A549 (cell line): ENCODE results near the gene CLEC4M. TPM values are rescaled to one million over a fixed set of nuclear protein-coding genes. Genes with fewer than 3 reads are reported as not detected.

ENCODE experiments used
- ATAC-seq, 2 experiments: fragments of 200-7000 bp in 1 of 2; fragments of >200 bp in 1 of 2; cut with Nextera tagmentation in 1 of 2; cut with Tn5 transposase in 1 of 2; 3 replicates each; pipeline versions ENCODE4 v1.8.0 to v1.9.1; 2018 to 2020; ENCODE audit warnings: mild to moderate bottlenecking in 1 of 2, moderate library complexity in 1 of 2
- CTCF ChIA-PET: fragments of 300-600 bp; sonication (Branson Sonifier 250); formaldehyde crosslinking; extraction: SDS; loops from one replicate; lab custom pipeline; 2021; ENCODE audit warnings: antibody characterized with exemption, inconsistent platforms; lab: Yijun Ruan, JAX
- POLR2A ChIA-PET: fragments of 350-600 bp; formaldehyde crosslinking; extraction: SDS; loops from one replicate; lab custom pipeline; 2021; ENCODE audit warnings: antibody characterized with exemption, inconsistent platforms; lab: Yijun Ruan, JAX
- DNase-seq, 2 experiments: peaks; one replicate each; pipeline versions ENCODE4 v3.0.0 to v3.0.0-alpha.2; 2011 to 2016; ENCODE audit warnings: low read depth in 1 of 2, low spot score in 1 of 2
- FAIRE-seq: peaks from 2 replicates; lab custom pipeline; 2011; peaks lifted over from hg19 to GRCh38; lab: Jason Lieb, UNC
- H3K27ac ChIP-seq, 2 experiments: fragments of >200 bp; sonication (Bioruptor Twin); formaldehyde crosslinking; 3 replicates each; pipeline ENCODE4 v1.5.1; 2016 to 2017
- H3K4me1 ChIP-seq: fragments of >200 bp; sonication (Bioruptor Twin); formaldehyde crosslinking; 3 replicates; pipeline ENCODE4 v1.6.1; 2016
- H3K4me2 ChIP-seq: fragments of >200 bp; sonication (Bioruptor Twin); formaldehyde crosslinking; 3 replicates; pipeline ENCODE4 v1.6.1; 2016
- H3K4me3 ChIP-seq: fragments of >200 bp; sonication (Bioruptor Twin); formaldehyde crosslinking; 3 replicates; pipeline ENCODE4 v1.5.1; 2016
- H3K9me3 ChIP-seq: fragments of >200 bp; sonication (Bioruptor Twin); formaldehyde crosslinking; 3 replicates; pipeline ENCODE4 v1.6.1; 2016
- ATOH8 ChIP-seq: fragments of 250-450 bp; sonication (Bioruptor Pico); IDR thresholded peaks from 2 replicates; pipeline ENCODE4 v1.5.0; 2020; ENCODE audit warnings: low read depth, mild to moderate bottlenecking, moderate library complexity
- BCL3 ChIP-seq: fragments of >200 bp; sonication (Bioruptor Twin); formaldehyde crosslinking; IDR thresholded peaks from 3 replicates; pipeline ENCODE4 v1.6.1; 2016
- BHLHE40 ChIP-seq: IDR thresholded peaks from 2 replicates; pipeline ENCODE4 v1.6.1; 2012; ENCODE audit warnings: low read depth, low read length, inconsistent platforms
- CBX2 ChIP-seq: fragments of 200-600 bp; sonication (generic); IDR thresholded peaks from 2 replicates; pipeline ENCODE4 v1.6.1; 2016; ENCODE audit warnings: low read depth, mild to moderate bottlenecking, borderline replicate concordance
- CBX8 ChIP-seq: fragments of 200-600 bp; sonication (generic); IDR thresholded peaks from 2 replicates; pipeline ENCODE4 v1.6.1; 2016
- CEBPB ChIP-seq, 2 experiments: fragments of >200 bp in 1 of 2; sonication (Bioruptor Twin) in 1 of 2; formaldehyde crosslinking in 1 of 2; IDR thresholded peaks; 2 replicates each; pipeline ENCODE4 v1.6.1; 2012 to 2016
- EHF ChIP-seq: fragments of 250-450 bp; sonication (Bioruptor Pico); IDR thresholded peaks from 2 replicates; pipeline ENCODE4 v1.5.0; 2020; ENCODE audit warnings: mild to moderate bottlenecking
- EP300 ChIP-seq, 2 experiments: fragments of >200 bp; sonication (Bioruptor Twin); formaldehyde crosslinking; IDR thresholded peaks; 2 replicates in 1 of 2; 3 replicates in 1 of 2; pipeline ENCODE4 v1.6.1; 2016 to 2017
- FOSB ChIP-seq: fragments of 250-450 bp; sonication (Bioruptor Pico); IDR thresholded peaks from 2 replicates; pipeline ENCODE4 v1.5.0; 2020; ENCODE audit warnings: mild to moderate bottlenecking, moderate library complexity
- FOSL2 ChIP-seq, 2 experiments: fragments of 450-650 bp in 1 of 2; fragments of >200 bp in 1 of 2; sonication (Bioruptor Twin) in 1 of 2; formaldehyde crosslinking; IDR thresholded peaks; 2 replicates each; pipeline versions ENCODE4 v1.5.0 to v1.6.1; 2016 to 2020; ENCODE audit warnings: mild to moderate bottlenecking in 1 of 2, moderate library complexity in 1 of 2
- FOXS1 ChIP-seq: fragments of 250-450 bp; sonication (Bioruptor Pico); IDR thresholded peaks from 2 replicates; pipeline ENCODE4 v1.5.0; 2020; ENCODE audit warnings: mild to moderate bottlenecking, moderate library complexity
- GATA3 ChIP-seq: IDR thresholded peaks from 2 replicates; pipeline ENCODE4 v1.6.1; 2012; ENCODE audit warnings: borderline replicate concordance
- HOXB13 ChIP-seq: fragments of 250-450 bp; sonication (Bioruptor Pico); IDR thresholded peaks from 2 replicates; pipeline ENCODE4 v1.5.0; 2020; ENCODE audit warnings: low read depth, mild to moderate bottlenecking, moderate library complexity
- JUN ChIP-seq, 2 experiments: fragments of >200 bp; sonication (Bioruptor Twin); formaldehyde crosslinking; IDR thresholded peaks; 2 replicates in 1 of 2; 3 replicates in 1 of 2; pipeline ENCODE4 v1.6.1; 2016 to 2017
- KDM1A ChIP-seq: fragments of 200-600 bp; sonication (generic); IDR thresholded peaks from 2 replicates; pipeline ENCODE4 v1.6.1; 2016; ENCODE audit warnings: low read depth, mild to moderate bottlenecking
- KDM5A ChIP-seq: fragments of 200-600 bp; sonication (generic); IDR thresholded peaks from 2 replicates; pipeline ENCODE4 v1.6.1; 2016; ENCODE audit warnings: antibody characterized with exemption, mild to moderate bottlenecking
- MAFK ChIP-seq: fragments of 450-650 bp; IDR thresholded peaks from 2 replicates; pipeline ENCODE4 v1.6.1; 2014; ENCODE audit not compliant: partially characterized antibody
- MAX ChIP-seq: IDR thresholded peaks from 2 replicates; pipeline ENCODE4 v1.6.1; 2012
- NFE2L2 ChIP-seq: fragments of 150-350 bp; conservative IDR thresholded peaks from 2 replicates; pipeline ENCODE4 v1.6.1; 2014; ENCODE audit warnings: low read length
- NPAS2 ChIP-seq: fragments of 250-450 bp; sonication (Bioruptor Pico); IDR thresholded peaks from 2 replicates; pipeline ENCODE4 v1.8.0; 2022; ENCODE audit warnings: mild to moderate bottlenecking, moderate library complexity, borderline replicate concordance
- NR3C1 ChIP-seq: fragments of >200 bp; sonication (Bioruptor Twin); formaldehyde crosslinking; IDR thresholded peaks from 3 replicates; pipeline ENCODE4 v1.6.1; 2017
- PBX3 ChIP-seq: IDR thresholded peaks from 2 replicates; pipeline ENCODE4 v1.6.1; 2012
- POLR2A ChIP-seq: IDR thresholded peaks from 2 replicates; pipeline ENCODE4 v1.6.1; 2012; ENCODE audit warnings: mild to moderate bottlenecking, low read length
- RAD21 ChIP-seq, 2 experiments: fragments of >200 bp in 1 of 2; sonication (Bioruptor Twin) in 1 of 2; formaldehyde crosslinking in 1 of 2; IDR thresholded peaks in 1 of 2; conservative IDR thresholded peaks in 1 of 2; 2 replicates in 1 of 2; 3 replicates in 1 of 2; pipeline ENCODE4 v1.6.1; 2012 to 2018; ENCODE audit warnings: inconsistent platforms in 1 of 2
- RCOR1 ChIP-seq: fragments of 150-350 bp; IDR thresholded peaks from 2 replicates; pipeline ENCODE4 v1.6.1; 2014; ENCODE audit warnings: antibody characterized with exemption, low read length, low read depth
- REST ChIP-seq: fragments of 200-600 bp; sonication (generic); IDR thresholded peaks from 2 replicates; pipeline ENCODE4 v1.6.1; 2016; ENCODE audit warnings: antibody characterized with exemption, mild to moderate bottlenecking, moderate library complexity
- RNF2 ChIP-seq: fragments of 200-600 bp; sonication (generic); IDR thresholded peaks from 2 replicates; pipeline ENCODE4 v1.6.1; 2016; ENCODE audit warnings: low read depth, mild to moderate bottlenecking, antibody characterized with exemption, moderate library complexity, borderline replicate concordance
- TP53 ChIP-seq: fragments of 250-450 bp; sonication (Bioruptor Pico); IDR thresholded peaks from 2 replicates; pipeline ENCODE4 v1.5.0; 2021; ENCODE audit warnings: mild to moderate bottlenecking, moderate library complexity
- USF2 ChIP-seq: fragments of 450-650 bp; IDR thresholded peaks from 2 replicates; pipeline ENCODE4 v1.6.1; 2014; ENCODE audit warnings: antibody characterized with exemption
- ZNF302 ChIP-seq: fragments of 250-450 bp; sonication (Bioruptor Pico); IDR thresholded peaks from 2 replicates; pipeline ENCODE4 v1.9.0; 2021; ENCODE audit warnings: inconsistent platforms, mild to moderate bottlenecking, moderate library complexity
- ZSCAN20 ChIP-seq: fragments of 250-450 bp; sonication (Bioruptor Pico); IDR thresholded peaks from 2 replicates; pipeline ENCODE4 v1.8.0; 2022; ENCODE audit warnings: mild to moderate bottlenecking, moderate library complexity
- WGBS: methylation state at CpG from one replicate; pipeline ENCODE4 v1.1.6; 2017; ENCODE audit errors: missing lambda C conversion rate; 5-methylcytosine and 5-hydroxymethylcytosine counted together
- polyA plus RNA-seq, 4 experiments: library from polyadenylated mRNA; depleted of rRNA in 3 of 4; stranded (reverse); fragments of >200 nt; fragmentation: RNase III in 1 of 4; extraction: RNeasy Plus Mini Kit Qiagen cat#74134 plus additional on column Dnase treatment in 1 of 4; gene quantifications; 2 replicates in 3 of 4; 3 replicates in 1 of 4; pipeline ENCODE4 v1.2.3, GENCODE V29; 2011 to 2017

CLEC4M gene
- polyA plus RNA-seq, 2 of the 4 experiments (the other 2 are of a cell fraction): not detected

- peaks cover 2% of the 10 kb centered on the region; the same call in 2 of the 3 replicates for H3K4me1 ChIP-seq
- TF ChIP-seq ZSCAN20 (CRISPR knock-in tag) (no peak), USF2 (no peak), EP300 (IDR thresholded peaks at IDR 0.05) (no peak), MAX (no peak), KDM1A (no peak), POLR2A (no peak), CEBPB (IDR thresholded peaks at IDR 0.05) (no peak), CBX2 (no peak), NR3C1 (no peak), FOSL2 (IDR thresholded peaks at IDR 0.05) (no peak), FOSL2 (CRISPR knock-in tag; IDR thresholded peaks at IDR 0.05) (no peak), RAD21 (conservative IDR thresholded peaks at IDR 0.05 in 1 of 2, IDR thresholded peaks at IDR 0.05 in 1 of 2) (no peak), CBX8 (no peak), HOXB13 (CRISPR knock-in tag) (no peak), TP53 (CRISPR knock-in tag) (no peak), MAFK (no peak), GATA3 (no peak), BHLHE40 (no peak)
- CTCF ChIA-PET: interaction anchor here (2.0 kb wide), 1 partner anchor 10 kb away, joined by 5 read pairs; no protein-coding TSS in a partner anchor
- POLR2A ChIA-PET: no interaction called here
- no peak overlapping the region for H3K4me3 ChIP-seq
- no CpG with 5 or more reads among the region's 31 CpGs for WGBS
- no peak overlapping the region for H3K27ac ChIP-seq
- peak overlapping the region; percentile 37; the same call in 2 of the 3 replicates for H3K4me2 ChIP-seq
- H3K9me3 ChIP-seq: 0 out of 3 replicates have a peak, but pooled peaks cover 4% of the 10 kb centered on the region
- FAIRE-seq: no peak
- ATAC-seq: no peak; a peak in 1 of 6 replicates
- no peak for DNase-seq
Observed at GRCh38 chr19:7789447-7789846, 26.4 kb downstream of the CLEC4M start.

- Histone ChIP-seq H3K4me3 (no peak overlapping the region), H3K9me3 (no peaks in the 10 kb centered on the region), H3K4me1 (no peaks in the 10 kb centered on the region), H3K4me2 (no peak overlapping the region), H3K27ac (no peak overlapping the region)
- POLR2A ChIA-PET: no interaction called here
- DNase-seq: no peak
- WGBS: 56% methylated on average over 10 of the region's 14 CpGs
- ATAC-seq: no peak
- CTCF ChIA-PET: interaction anchor here (1.2 to 1.4 kb wide), 2 partner anchors 9 to 222 kb away, joined by 5 to 6 read pairs; no protein-coding TSS in a partner anchor
- no peak for FAIRE-seq
- TF ChIP-seq NFE2L2 (no peak), RNF2 (no peak), PBX3 (no peak), RCOR1 (no peak), NR3C1 (no peak), JUN (IDR thresholded peaks at IDR 0.05) (no peak), FOXS1 (CRISPR knock-in tag) (no peak), FOSB (no peak), BCL3 (no peak), ATOH8 (no peak), EHF (CRISPR knock-in tag) (no peak), ZSCAN20 (CRISPR knock-in tag) (no peak), ZNF302 (CRISPR knock-in tag) (no peak), REST (no peak), KDM5A (no peak), EP300 (IDR thresholded peaks at IDR 0.05) (no peak), NPAS2 (CRISPR knock-in tag) (no peak)
Observed at GRCh38 chr19:7790416-7790815, 27.4 kb downstream of the CLEC4M start.
